ENCODE results near the gene MINDY1.

GRCh38 chr1:150972417-150972940 lies 34.2 kb downstream of the MINDY1 start:
- TF ChIP-seq POLR2A (IDR thresholded peaks at IDR 0.05) (no peak), CTCF (IDR thresholded peaks at IDR 0.05) (no peak)
